Choroid plexus epithelial cell (primary cell): ENCODE results near the gene MICAL3.

Experiments used
- DNase-seq: peaks from one replicate; pipeline ENCODE4 v3.0.0-alpha.2; 2010; ENCODE audit warnings: low read depth
- H3K4me3 ChIP-seq: 2 replicates; pipeline ENCODE4 v1.5.1; 2011; ENCODE audit warnings: low read depth, mild to moderate bottlenecking, control low read depth, low read length, moderate library complexity
- CTCF ChIP-seq: conservative IDR thresholded peaks from 2 replicates; pipeline ENCODE4 v1.5.1; 2011; ENCODE audit warnings: low read depth, mild to moderate bottlenecking, control low read depth, inconsistent platforms, low read length, moderate library complexity

Gene MICAL3

GRCh38 chr22:17820879-17821439 lies 203.4 kb downstream of the MICAL3 start:
- DNase-seq: no peak
- H3K4me3 ChIP-seq: no peak overlapping the region
- no peak for TF ChIP-seq CTCF

- TF ChIP-seq CTCF: no peak
Observed at GRCh38 chr22:17818649-17819048, 205.7 kb downstream of the MICAL3 start.

GRCh38 chr22:17818180-17818579 lies 206.2 kb downstream of the MICAL3 start:
- no peak overlapping the region for H3K4me3 ChIP-seq
- TF ChIP-seq CTCF: no peak
- no peak for DNase-seq

More at GRCh38 chr22:17818649-17819048, 205.7 kb downstream of the MICAL3 start:
- DNase-seq: no peak
- H3K4me3 ChIP-seq: no peak overlapping the region

- TF ChIP-seq CTCF: no peak
- DNase-seq: no peak
- H3K4me3 ChIP-seq: no peak overlapping the region
Observed at GRCh38 chr22:17817511-17818065, 206.8 kb downstream of the MICAL3 start.

GRCh38 chr22:17817079-17817478 lies 207.3 kb downstream of the MICAL3 start:
- TF ChIP-seq CTCF: no peak
- DNase-seq: no peak
- no peak overlapping the region for H3K4me3 ChIP-seq

GRCh38 chr22:17816649-17817048 lies 207.7 kb downstream of the MICAL3 start:
- no peak for DNase-seq
- no peak for TF ChIP-seq CTCF

GRCh38 chr22:17815703-17816254 lies 208.6 kb downstream of the MICAL3 start:
- no peak for DNase-seq
- no peak overlapping the region for H3K4me3 ChIP-seq
- no peak for TF ChIP-seq CTCF

More at GRCh38 chr22:17816649-17817048, 207.7 kb downstream of the MICAL3 start:
- no peak overlapping the region for H3K4me3 ChIP-seq
